HG03039 (cell line): ENCODE measurements around the gene GHITM.
"Not testable (repeated sequence)": the region's sequence is repeated elsewhere in the genome, so short reads cannot be mapped to it uniquely, and the experiment has no call there.

Experiments
- ATAC-seq: cut with Tn5 transposase; IDR thresholded peaks from one replicate; pipeline ENCODE4 v1.9.1; 2021; ENCODE audit warnings: mild to moderate bottlenecking, moderate library complexity; ENCODE audit not compliant: unreplicated experiment

GHITM gene

GRCh38 chr10:84140036-84140379 is 699 bp downstream of the GHITM start:
- ATAC-seq, result no peak

DNA sequence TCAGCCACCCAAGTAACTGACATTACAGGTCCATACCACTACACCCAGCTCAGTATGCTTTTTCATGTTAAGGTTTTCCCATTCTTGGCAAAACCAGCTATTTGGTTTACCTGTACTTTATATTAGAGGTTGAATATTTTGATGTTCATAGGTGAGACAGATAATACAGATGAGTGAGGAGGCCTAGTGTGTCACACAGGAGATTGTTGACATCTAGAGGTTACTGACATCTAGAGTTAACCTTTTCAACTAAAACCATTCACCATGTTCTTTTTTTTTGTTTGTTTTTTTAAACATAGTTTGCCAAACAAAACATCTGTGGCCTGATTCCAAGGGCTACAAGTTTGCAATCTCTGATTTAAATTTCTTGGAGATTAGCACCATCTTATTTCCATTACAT is 8.0 kb downstream of the GHITM start:
- ATAC-seq, result no peak

DNA sequence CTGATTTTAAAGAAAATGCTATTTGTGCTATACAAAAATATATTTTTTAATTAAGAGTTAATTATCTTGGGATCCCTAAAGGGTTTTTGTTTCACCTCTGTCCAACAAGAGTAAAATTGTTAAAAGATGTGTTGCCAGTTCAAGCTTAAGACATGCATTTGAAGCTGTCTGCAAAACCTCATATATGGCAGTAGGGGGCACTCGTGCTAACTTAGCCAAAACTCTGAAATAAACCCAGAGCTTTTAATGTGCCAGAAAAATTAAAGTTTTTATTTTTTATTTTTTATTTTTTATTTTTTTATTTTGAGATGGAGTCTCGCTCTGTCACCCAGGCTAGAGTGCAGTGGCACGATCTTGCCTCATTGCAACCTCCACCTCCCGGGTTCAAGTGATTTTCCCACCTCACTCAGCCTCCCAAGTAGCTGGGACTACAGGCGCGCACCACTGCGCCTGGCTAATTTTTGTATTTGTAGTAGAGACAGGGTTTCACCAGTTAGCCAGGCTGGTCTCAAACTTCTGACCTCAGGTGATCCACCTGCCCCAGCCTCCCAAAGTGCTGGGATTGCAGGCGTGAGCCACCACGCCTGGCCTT is 8.8 kb downstream of the GHITM start:
- ATAC-seq, result not testable (repeated sequence)

- no peak for ATAC-seq
Measured at GRCh38 chr10:84149854-84150253, 10.5 kb downstream of the GHITM start.

DNA sequence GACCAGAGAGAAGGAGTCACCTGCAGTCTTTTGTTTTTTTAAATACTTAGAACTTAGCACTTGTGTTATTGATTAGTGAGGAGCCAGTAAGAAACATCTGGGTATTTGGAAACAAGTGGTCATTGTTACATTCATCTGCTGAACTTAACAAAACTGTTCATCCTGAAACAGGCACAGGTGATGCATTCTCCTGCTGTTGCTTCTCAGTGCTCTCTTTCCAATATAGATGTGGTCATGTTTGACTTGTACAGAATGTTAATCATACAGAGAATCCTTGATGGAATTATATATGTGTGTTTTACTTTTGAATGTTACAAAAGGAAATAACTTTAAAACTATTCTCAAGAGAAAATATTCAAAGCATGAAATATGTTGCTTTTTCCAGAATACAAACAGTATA is 13.5 kb downstream of the GHITM start:
- no peak for ATAC-seq

DNA sequence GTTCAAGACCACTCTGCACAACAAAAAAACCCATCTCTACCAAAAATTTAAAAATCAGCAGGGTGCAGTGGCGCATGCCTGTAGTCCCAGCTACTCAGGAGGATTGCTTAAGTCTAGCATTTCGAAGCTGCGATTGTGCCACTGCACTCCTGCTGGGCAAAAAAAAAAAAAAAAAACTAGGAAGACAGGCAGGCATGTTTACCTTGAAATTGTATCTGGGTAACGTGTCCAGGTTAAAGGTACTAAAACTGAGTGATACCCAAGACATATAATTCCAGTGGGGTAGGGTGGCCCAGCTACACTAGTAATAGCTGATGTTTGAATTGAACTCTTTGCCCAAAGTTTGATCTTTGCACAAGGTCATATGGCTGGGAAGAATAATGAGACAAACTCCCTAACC is 16.2 kb downstream of the GHITM start:
- no peak for ATAC-seq

DNA sequence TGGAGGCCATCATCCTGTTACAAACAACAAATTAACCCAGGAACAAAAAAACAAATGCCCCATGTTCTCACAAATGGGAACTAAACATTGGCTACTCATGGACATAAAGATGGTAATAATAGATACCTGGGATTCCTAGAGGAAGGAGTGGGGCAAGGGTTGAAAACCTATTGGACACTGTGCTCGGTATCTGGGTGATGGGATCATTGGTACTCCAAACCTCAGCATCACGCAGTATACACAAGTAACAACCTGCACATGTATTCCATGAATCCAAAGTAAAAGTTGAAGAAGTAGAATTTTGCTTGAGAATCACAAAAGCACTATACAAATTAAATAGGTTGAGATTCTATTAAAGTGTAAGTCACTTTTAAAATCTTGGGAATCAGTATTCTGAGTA is 16.7 kb downstream of the GHITM start:
- no peak for ATAC-seq

DNA sequence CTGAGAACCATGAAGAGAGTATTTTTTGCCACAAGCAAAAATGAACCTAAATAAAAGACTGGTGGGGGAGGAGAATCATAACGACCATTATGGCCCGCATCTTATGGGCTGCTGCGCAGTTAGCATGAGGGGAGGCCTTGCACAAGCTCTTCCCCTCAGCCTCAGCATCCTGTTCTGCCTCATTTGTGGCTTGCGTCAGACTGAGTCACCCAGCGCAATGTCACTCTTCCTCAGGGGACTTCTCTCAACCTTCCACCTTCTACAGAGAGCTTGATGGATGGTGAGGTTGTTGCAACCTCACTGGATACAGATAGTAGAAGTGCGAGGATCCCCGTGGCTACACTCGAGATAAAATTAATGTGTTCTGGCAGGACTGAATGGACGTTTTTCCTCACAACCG is 17.5 kb downstream of the GHITM start:
- no peak for ATAC-seq

GRCh38 chr10:84158061-84158460 is 18.8 kb downstream of the GHITM start:
- ATAC-seq, result no peak

- no peak for ATAC-seq
Measured at GRCh38 chr10:84158550-84158949, 19.2 kb downstream of the GHITM start.

DNA sequence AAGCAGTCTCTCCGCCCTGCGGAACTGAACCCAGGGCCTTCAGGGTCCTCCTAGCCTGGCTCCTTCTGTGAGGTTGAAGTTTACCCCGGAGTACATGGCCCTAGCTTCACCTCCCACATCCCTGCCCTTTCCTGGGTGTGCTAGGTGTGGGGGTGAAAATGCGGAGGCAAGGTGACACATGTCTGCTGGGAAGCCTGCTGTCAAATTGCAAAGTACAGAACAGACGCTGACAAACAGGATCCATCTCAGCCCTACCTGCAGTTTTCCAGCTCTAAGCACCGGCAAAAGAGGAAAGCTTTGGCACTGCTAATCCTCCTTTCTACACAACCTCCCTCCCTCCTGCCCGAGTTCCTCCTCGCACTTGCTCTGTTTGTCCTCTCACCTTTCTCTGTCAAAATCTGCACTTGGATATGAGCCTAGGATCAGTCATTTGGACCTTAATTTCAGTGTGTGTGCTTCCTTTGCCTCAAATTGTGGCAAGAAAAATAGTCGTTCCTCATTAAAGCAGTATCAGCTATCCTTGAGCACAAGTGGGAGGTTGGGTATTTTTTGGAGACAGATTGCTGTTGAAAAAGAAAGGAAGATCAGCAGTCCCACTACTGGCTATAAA is 19.9 kb downstream of the GHITM start:
- ATAC-seq, result no peak

GRCh38 chr10:84160663-84161362 is 21.5 kb downstream of the GHITM start:
- ATAC-seq, result no peak

- no peak for ATAC-seq
Measured at GRCh38 chr10:84163996-84164395, 24.7 kb downstream of the GHITM start.

DNA sequence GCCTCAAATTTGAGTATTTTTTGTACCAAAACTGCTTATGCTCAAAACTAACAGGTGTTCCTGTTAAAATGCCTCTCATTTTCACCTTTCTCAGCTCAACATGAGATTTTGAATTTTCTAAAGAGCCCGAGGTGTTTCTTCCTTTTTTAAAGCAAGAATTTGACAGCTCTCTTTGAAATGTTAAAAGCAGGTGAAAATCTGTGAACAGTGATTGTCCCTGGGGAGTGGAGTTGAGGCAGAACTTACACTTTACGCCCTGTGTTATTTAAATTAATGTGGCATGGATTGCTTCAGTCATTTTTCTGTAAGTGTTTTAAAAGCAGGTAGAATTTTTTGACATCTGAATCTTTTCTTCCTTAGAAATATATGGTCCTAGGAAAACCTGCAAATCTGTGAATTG is 25.1 kb downstream of the GHITM start:
- no peak for ATAC-seq

GRCh38 chr10:84166620-84167288 is 27.4 kb downstream of the GHITM start:
- ATAC-seq, result peak; percentile 76

GRCh38 chr10:84167289-84167653 is 28.0 kb downstream of the GHITM start:
- not testable (repeated sequence) for ATAC-seq

GRCh38 chr10:84168382-84168781 is 29.1 kb downstream of the GHITM start:
- ATAC-seq, result not testable (repeated sequence)

- not testable (repeated sequence) for ATAC-seq
Measured at GRCh38 chr10:84171237-84171636, 31.9 kb downstream of the GHITM start.

DNA sequence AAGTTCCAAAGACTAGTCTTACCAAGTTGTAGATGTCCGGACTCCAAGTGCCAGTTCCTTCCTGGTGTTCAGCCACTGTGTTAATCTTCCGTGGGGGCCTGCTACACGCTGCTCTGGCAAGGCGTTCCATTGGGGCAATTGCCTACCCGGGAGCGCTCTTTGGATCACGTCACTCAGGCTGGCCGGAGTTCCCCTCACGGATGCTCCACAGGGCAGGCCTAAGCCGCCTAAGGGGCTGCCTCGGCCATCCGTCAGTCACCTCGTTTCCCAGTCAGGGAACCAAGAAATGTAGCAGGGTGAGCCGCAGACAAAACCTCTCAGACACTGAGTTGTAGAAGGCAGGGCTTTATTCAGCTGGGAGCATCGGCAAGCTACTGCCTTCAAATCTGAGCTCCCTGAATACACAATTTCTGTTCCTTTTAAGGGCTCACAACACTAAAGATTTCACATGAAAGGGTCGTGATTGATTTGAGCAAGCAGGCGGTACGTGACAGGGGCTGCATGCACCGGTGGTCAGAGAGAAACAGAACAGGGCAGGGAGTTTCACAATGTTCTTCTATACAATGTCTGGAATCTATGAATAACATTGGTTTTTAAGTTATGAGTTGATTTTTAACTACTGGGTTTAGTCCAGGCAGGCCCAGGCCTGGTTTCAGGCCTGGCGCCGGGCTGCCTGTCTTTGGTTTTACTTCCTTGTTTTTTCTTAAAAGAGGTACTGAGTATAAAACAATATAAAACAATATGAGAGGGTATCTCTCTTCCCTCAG is 32.6 kb downstream of the GHITM start:
- ATAC-seq, result peak; percentile 9

DNA sequence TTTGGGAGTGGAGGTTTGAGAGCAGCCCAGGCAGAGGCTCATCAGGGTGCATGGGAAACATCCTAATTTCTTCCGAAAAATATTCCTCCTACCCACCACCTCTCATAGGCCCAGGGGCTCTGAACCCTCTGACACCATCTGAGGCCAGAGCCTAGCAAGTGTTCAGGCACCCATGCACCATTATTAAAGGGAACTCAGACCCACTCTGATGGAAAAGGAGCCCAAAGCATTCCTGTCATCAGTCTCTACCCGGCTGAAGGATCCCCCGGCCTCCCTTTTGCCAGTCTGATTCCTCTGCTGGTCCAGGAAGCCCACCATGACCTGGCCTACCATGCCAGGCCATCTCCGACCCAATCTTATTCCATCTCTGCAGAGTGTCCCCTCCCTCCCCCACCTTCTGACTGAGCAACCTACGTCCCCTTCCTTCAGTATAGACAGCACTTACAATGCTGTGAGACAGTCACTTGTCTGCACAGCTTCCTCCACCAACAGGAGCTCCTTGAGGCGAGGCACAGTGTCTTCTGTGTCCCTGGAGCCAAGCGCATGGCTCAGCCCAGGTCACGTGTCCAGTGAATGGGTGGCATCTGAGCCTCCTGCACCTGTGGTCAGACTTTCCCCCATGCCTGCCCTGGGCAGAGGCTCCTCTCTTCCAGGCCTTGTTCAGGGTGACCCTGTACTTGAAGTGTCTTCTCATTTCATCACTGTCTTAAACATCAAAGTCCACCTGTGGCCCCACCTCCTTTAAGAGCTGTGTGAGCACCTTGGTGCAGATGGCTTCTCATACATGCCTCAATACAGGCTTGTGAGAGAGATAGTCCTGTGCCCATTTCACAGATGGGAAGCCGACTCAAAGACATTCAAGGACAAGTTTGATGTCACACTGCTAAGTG is 33.4 kb downstream of the GHITM start:
- peak; percentile 40 for ATAC-seq
